Measurements from ENCODE around the gene IPMK.

The IPMK gene

DNA sequence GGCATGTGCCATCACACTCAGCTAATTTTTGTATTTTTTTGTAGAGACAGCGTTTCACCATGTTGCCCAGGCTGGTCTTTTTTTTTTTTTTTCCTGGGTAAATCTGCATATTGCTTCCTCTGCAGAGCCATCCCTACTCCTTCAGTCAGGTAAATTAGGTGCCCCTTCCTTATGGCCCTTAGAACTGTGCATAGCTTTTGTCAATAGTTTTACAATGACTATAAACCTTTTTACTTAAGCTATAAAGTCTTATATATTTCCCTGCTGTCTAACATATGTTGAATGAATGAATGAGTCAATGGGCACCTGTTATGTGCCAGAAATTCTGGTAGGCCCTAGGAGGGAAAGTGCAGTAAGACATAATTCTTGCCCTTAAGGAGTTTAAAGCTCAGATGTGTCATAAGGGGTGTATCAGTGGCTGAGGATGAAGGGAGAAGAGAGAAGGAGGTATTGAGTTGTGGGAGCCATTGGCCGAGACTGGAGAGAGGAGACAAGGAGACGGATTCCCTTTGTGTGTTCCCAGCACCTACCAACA is 36.5 kb upstream of the IPMK start:
- TF ChIP-seq, protein P1, sequence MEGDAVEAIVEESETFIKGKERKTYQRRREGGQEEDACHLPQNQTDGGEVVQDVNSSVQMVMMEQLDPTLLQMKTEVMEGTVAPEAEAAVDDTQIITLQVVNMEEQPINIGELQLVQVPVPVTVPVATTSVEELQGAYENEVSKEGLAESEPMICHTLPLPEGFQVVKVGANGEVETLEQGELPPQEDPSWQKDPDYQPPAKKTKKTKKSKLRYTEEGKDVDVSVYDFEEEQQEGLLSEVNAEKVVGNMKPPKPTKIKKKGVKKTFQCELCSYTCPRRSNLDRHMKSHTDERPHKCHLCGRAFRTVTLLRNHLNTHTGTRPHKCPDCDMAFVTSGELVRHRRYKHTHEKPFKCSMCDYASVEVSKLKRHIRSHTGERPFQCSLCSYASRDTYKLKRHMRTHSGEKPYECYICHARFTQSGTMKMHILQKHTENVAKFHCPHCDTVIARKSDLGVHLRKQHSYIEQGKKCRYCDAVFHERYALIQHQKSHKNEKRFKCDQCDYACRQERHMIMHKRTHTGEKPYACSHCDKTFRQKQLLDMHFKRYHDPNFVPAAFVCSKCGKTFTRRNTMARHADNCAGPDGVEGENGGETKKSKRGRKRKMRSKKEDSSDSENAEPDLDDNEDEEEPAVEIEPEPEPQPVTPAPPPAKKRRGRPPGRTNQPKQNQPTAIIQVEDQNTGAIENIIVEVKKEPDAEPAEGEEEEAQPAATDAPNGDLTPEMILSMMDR (IDR thresholded peaks at IDR 0.05; ENCODE audit: insufficient read depth, low read length, poor library complexity, severe bottlenecking) = no peak
- H3K4me3 ChIP-seq (replicated peaks; ENCODE audit: low read depth, low read length) = no peak overlapping the region
- H3K36me3 ChIP-seq (ENCODE audit: control insufficient read depth, insufficient read depth, low read length) = no peaks in the 10 kb centered on the region
- H3K27me3 ChIP-seq (replicated peaks; ENCODE audit: control insufficient read depth, insufficient read depth, low read length) = no peaks in the 10 kb centered on the region
- no peak for DNase-seq (ENCODE audit: extremely low read depth, insufficient read length)

DNA sequence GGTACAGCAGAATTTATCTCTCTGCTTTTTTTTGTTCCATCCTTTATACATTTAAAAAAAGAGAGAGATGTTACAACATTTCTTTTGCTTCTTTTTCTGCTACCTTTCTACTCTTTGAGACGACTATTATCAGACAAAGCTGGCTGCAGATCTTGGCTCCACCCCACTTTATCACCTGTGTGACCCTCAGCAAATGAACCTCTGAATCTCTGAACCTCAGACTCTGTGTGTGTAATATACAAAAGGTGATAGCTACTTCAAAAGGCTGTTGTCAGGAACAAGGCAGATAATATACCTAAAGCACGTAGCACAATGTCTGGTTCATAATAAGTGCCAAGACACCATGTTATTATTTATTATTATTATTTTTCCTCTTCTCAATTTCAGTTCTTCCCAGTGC is 34.6 kb upstream of the IPMK start:
- H3K27me3 ChIP-seq (replicated peaks; ENCODE audit: control insufficient read depth, insufficient read depth, low read length) = no peaks in the 10 kb centered on the region
- TF ChIP-seq, protein P1 (IDR thresholded peaks at IDR 0.05; ENCODE audit: insufficient read depth, low read length, poor library complexity, severe bottlenecking) = no peak
- H3K4me3 ChIP-seq (replicated peaks; ENCODE audit: low read depth, low read length) = no peak overlapping the region
- H3K36me3 ChIP-seq (ENCODE audit: control insufficient read depth, insufficient read depth, low read length) = no peaks in the 10 kb centered on the region
- DNase-seq (ENCODE audit: extremely low read depth, insufficient read length) = no peak

DNA sequence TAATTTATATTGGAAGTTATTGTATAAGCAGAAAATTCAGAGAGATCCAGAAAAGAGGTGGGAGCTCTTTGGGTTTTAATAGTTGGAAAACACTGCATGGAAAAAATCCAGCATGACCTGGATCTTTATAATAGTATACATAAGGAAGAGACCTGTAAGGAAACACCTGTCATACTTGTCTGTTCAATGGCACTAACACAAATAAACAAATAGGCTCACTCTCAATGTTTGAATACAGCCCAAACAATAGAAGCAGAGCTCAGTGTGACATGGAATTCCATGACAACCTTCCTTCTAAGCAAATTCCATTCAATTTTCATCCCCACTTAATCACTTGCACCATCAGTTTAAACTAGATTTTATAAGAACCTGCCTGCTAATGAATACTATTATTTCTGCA is 33.0 kb upstream of the IPMK start:
- H3K4me3 ChIP-seq (replicated peaks; ENCODE audit: low read depth, low read length) = no peak overlapping the region
- no peaks in the 10 kb centered on the region for H3K27me3 ChIP-seq (replicated peaks; ENCODE audit: control insufficient read depth, insufficient read depth, low read length)
- TF ChIP-seq, protein P1 (IDR thresholded peaks at IDR 0.05; ENCODE audit: insufficient read depth, low read length, poor library complexity, severe bottlenecking) = no peak
- no peak for DNase-seq (ENCODE audit: extremely low read depth, insufficient read length)
- H3K36me3 ChIP-seq (ENCODE audit: control insufficient read depth, insufficient read depth, low read length) = no peaks in the 10 kb centered on the region

DNA sequence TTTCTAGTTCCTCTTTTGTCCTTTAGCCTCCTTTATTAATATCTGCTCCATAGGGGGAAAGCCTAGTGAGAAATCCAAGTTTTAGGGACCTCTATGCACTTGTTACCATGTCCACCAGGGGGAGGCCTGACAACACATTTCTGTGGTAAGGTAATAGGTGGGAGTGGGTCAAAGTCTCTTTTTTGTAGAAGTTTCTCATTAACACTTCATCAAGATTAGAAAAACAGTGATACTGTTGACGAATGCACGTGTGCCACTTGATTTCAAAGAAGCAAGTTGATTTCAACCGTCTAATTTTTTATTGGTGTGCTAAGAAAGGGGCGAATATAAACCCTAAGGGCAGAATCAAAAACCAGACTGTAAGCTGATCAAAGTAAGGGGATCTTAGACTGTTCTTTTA is 31.9 kb upstream of the IPMK start:
- TF ChIP-seq, protein P1 (IDR thresholded peaks at IDR 0.05; ENCODE audit: insufficient read depth, low read length, poor library complexity, severe bottlenecking) = peak; percentile 87
- no peaks in the 10 kb centered on the region for H3K36me3 ChIP-seq (ENCODE audit: control insufficient read depth, insufficient read depth, low read length)
- DNase-seq (ENCODE audit: extremely low read depth, insufficient read length) = peak; percentile 23
- no peaks in the 10 kb centered on the region for H3K27me3 ChIP-seq (replicated peaks; ENCODE audit: control insufficient read depth, insufficient read depth, low read length)
- no peak overlapping the region for H3K4me3 ChIP-seq (replicated peaks; ENCODE audit: low read depth, low read length)

DNA sequence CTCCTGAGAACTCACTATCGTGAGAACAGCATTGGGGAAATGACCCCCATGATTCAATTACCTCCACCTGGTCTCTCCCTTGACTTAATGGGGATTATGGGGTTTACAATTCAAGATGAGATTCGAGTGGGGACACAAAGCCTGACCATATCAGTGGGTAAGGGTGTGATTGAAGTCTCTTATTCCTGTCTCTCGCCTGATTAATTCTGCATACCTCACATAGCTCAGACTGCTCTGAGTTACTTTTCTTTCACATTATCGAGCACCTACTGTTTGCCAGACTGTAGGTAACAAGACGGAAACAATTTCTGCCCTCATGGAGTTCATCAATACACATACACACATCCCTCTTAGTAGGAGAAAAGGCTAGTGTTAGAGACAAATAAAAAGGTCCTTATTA is 26.3 kb upstream of the IPMK start:
- DNase-seq (ENCODE audit: extremely low read depth, insufficient read length) = no peak
- TF ChIP-seq, protein P1 (IDR thresholded peaks at IDR 0.05; ENCODE audit: insufficient read depth, low read length, poor library complexity, severe bottlenecking) = no peak
- H3K36me3 ChIP-seq (ENCODE audit: control insufficient read depth, insufficient read depth, low read length) = no peaks in the 10 kb centered on the region
- no peak overlapping the region for H3K4me3 ChIP-seq (replicated peaks; ENCODE audit: low read depth, low read length)
- H3K27me3 ChIP-seq (replicated peaks; ENCODE audit: control insufficient read depth, insufficient read depth, low read length) = no peaks in the 10 kb centered on the region
